Ishikawa (cell line): ENCODE measurements around the gene CLBA1.
"Not testable (repeated sequence)": the region's sequence is repeated elsewhere in the genome, so short reads cannot be mapped to it uniquely, and the experiment has no call there.

Experiments used
- CEBPB ChIP-seq: IDR thresholded peaks from 2 replicates; pipeline ENCODE4 v1.6.1; 2012
- CREB1 ChIP-seq: IDR thresholded peaks from 2 replicates; pipeline ENCODE4 v1.6.1; 2012; ENCODE audit warnings: low read depth
- EGR1 ChIP-seq: IDR thresholded peaks from 2 replicates; pipeline ENCODE4 v1.6.1; 2012
- EP300 ChIP-seq: IDR thresholded peaks from 2 replicates; pipeline ENCODE4 v1.6.1; 2012; ENCODE audit warnings: borderline replicate concordance
- FOXM1 ChIP-seq: IDR thresholded peaks from 2 replicates; pipeline ENCODE4 v1.6.1; 2012; ENCODE audit warnings: low read depth, borderline replicate concordance
- NFIC ChIP-seq: IDR thresholded peaks from 2 replicates; pipeline ENCODE4 v1.6.1; 2012
- RAD21 ChIP-seq: IDR thresholded peaks from 2 replicates; pipeline ENCODE4 v1.6.1; 2012; ENCODE audit warnings: low read depth
- TAF1 ChIP-seq: IDR thresholded peaks from 2 replicates; pipeline ENCODE4 v1.6.1; 2012; ENCODE audit warnings: low read depth, mild to moderate bottlenecking
- TF ChIP-seq, protein P1 (sequence below): IDR thresholded peaks from 2 replicates; pipeline ENCODE4 v1.6.1; 2012; ENCODE audit warnings: low read depth, mild to moderate bottlenecking
- TF ChIP-seq, protein P2 (sequence below): IDR thresholded peaks from 2 replicates; pipeline ENCODE4 v1.6.1; 2012

DNA sequence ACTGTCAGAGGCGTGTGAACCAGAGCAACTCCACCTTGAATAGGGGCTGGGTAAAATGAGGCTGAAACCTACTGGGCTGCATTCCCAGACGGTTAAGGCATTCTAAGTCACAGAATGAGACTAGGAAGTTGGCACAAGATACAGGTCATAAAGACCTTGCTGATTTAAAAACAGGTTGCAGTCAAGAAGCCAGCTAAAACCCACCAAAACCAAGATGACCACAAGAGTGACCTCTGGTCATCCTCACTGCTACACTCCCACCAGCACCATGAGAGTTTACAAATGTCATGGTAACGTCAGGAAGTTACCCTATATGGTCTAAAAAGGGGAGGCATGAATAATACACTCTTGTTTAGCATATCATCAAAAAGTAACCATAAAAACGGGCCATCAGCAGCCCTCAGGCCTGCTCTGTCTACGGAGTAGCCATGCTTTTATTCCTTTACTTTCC lies 46.9 kb downstream of the CLBA1 start:
- not testable (repeated sequence) for TF ChIP-seq TAF1, EGR1, CREB1, CEBPB
- TF ChIP-seq, protein P1, sequence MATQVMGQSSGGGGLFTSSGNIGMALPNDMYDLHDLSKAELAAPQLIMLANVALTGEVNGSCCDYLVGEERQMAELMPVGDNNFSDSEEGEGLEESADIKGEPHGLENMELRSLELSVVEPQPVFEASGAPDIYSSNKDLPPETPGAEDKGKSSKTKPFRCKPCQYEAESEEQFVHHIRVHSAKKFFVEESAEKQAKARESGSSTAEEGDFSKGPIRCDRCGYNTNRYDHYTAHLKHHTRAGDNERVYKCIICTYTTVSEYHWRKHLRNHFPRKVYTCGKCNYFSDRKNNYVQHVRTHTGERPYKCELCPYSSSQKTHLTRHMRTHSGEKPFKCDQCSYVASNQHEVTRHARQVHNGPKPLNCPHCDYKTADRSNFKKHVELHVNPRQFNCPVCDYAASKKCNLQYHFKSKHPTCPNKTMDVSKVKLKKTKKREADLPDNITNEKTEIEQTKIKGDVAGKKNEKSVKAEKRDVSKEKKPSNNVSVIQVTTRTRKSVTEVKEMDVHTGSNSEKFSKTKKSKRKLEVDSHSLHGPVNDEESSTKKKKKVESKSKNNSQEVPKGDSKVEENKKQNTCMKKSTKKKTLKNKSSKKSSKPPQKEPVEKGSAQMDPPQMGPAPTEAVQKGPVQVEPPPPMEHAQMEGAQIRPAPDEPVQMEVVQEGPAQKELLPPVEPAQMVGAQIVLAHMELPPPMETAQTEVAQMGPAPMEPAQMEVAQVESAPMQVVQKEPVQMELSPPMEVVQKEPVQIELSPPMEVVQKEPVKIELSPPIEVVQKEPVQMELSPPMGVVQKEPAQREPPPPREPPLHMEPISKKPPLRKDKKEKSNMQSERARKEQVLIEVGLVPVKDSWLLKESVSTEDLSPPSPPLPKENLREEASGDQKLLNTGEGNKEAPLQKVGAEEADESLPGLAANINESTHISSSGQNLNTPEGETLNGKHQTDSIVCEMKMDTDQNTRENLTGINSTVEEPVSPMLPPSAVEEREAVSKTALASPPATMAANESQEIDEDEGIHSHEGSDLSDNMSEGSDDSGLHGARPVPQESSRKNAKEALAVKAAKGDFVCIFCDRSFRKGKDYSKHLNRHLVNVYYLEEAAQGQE: not testable (repeated sequence)
- TF ChIP-seq EP300 (peak; percentile 81; the same call in 1 of the 2 replicates), FOXM1 (peak; percentile 71; the same call in 1 of the 2 replicates), RAD21 (0 out of 2 replicates have a peak, but pooled peaks have one; percentile 7), NFIC (peak; percentile 74)
- TF ChIP-seq, protein P2, sequence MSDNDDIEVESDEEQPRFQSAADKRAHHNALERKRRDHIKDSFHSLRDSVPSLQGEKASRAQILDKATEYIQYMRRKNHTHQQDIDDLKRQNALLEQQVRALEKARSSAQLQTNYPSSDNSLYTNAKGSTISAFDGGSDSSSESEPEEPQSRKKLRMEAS: not testable (repeated sequence)
